AG04450 (cell line): ENCODE measurements around the gene CYFIP2. TPM values are rescaled to one million over a fixed set of nuclear protein-coding genes. Genes with fewer than 3 reads are reported as not detected.
A peak's percentile ranks its signal among the peaks of the same experiment; 100 is the strongest.

ENCODE experiments used
- CTCF ChIA-PET: fragments of 300-600, 350-600 bp; formaldehyde crosslinking; extraction: SDS; loops from one replicate; lab custom pipeline; 2022; ENCODE audit warnings: antibody characterized with exemption, inconsistent platforms; lab: Charles Lee
- POLR2A ChIA-PET: fragments of 350-600 bp; formaldehyde crosslinking; extraction: SDS; loops from one replicate; lab custom pipeline; 2021; ENCODE audit warnings: antibody characterized with exemption, inconsistent platforms; lab: Yijun Ruan, JAX
- DNase-seq: peaks from one replicate; pipeline ENCODE4 v3.0.0-alpha.2; 2011; ENCODE audit warnings: low read depth, low spot score
- H3K27ac ChIP-seq: one replicate; pipeline ENCODE4 v1.5.1; 2012; ENCODE audit warnings: low read depth, low read length, control low read depth
- H3K27me3 ChIP-seq: one replicate; pipeline ENCODE4 v1.6.0; 2012; ENCODE audit warnings: low read length; ENCODE audit not compliant: control insufficient read depth, insufficient read depth
- H3K4me3 ChIP-seq: 2 replicates; pipeline ENCODE4 v1.5.1; 2011; ENCODE audit warnings: mild to moderate bottlenecking, low read depth, low read length, control low read depth
- H3K9me3 ChIP-seq: 2 replicates; pipeline ENCODE4 v1.5.1; 2012; ENCODE audit warnings: low read length; ENCODE audit not compliant: control insufficient read depth, insufficient read depth
- CTCF ChIP-seq: IDR thresholded peaks from 2 replicates; pipeline ENCODE4 v1.5.1; 2011; ENCODE audit warnings: low read depth, low read length, control low read depth, inconsistent platforms
- polyA plus RNA-seq: library from polyadenylated mRNA; depleted of rRNA; stranded (reverse); fragments of >200 nt; gene quantifications from 2 replicates; pipeline ENCODE4 v1.2.3, GENCODE V29; 2011

Gene CYFIP2
- polyA plus RNA-seq, 1 experiment: 3.2 TPM

GRCh38 chr5:157258450-157258849 is 7.5 kb upstream of the CYFIP2 start:
- Histone ChIP-seq H3K9me3 (no peaks in the 10 kb centered on the region), H3K27me3 (peaks cover 7% of the 10 kb centered on the region), H3K27ac (no peak overlapping the region), H3K4me3 (no peak overlapping the region)
- no peak for TF ChIP-seq CTCF
- DNase-seq: no peak
- CTCF ChIA-PET: no interaction called here
- POLR2A ChIA-PET: no interaction called here

GRCh38 chr5:157259699-157260098 is 6.2 kb upstream of the CYFIP2 start:
- ChIA-PET CTCF (no interaction called here), POLR2A (no interaction called here)

GRCh38 chr5:157263496-157264090 is 2.3 kb upstream of the CYFIP2 start:
- no peak for DNase-seq
- TF ChIP-seq CTCF: no peak
- Histone ChIP-seq H3K27ac (no peak overlapping the region), H3K27me3 (peaks cover 32% of the 10 kb centered on the region), H3K4me3 (no peak overlapping the region), H3K9me3 (no peaks in the 10 kb centered on the region)
- POLR2A ChIA-PET: no interaction called here
- CTCF ChIA-PET: interaction anchor here (0.6 to 3.7 kb wide), 3 partner anchors 10 to 480 kb away, joined by 3 to 20 read pairs (median 6); no protein-coding TSS in a partner anchor

More at GRCh38 chr5:157259699-157260098, 6.2 kb upstream of the CYFIP2 start:
- no peaks in the 10 kb centered on the region for H3K9me3 ChIP-seq
- H3K27me3 ChIP-seq: peaks cover 10% of the 10 kb centered on the region
- no peak overlapping the region for H3K27ac ChIP-seq
- H3K4me3 ChIP-seq: no peak overlapping the region
- TF ChIP-seq CTCF: no peak
- DNase-seq: no peak

- H3K4me3 ChIP-seq: peak overlapping the region; percentile 63
- H3K27ac ChIP-seq: no peak overlapping the region
- H3K27me3 ChIP-seq: peaks cover 38% of the 10 kb centered on the region
- no peak for TF ChIP-seq CTCF
- CTCF ChIA-PET: interaction anchor here (1.8 kb wide), 1 partner anchor 13 kb away, joined by 5 read pairs; no protein-coding TSS in a partner anchor
- POLR2A ChIA-PET: no interaction called here
- no peaks in the 10 kb centered on the region for H3K9me3 ChIP-seq
- no peak for DNase-seq
These were observed 524 bp downstream of the CYFIP2 start for GRCh38 chr5:157266286-157267007.

GRCh38 chr5:157267025-157267424 is 1.1 kb downstream of the CYFIP2 start:
- H3K9me3 ChIP-seq: no peaks in the 10 kb centered on the region
- DNase-seq: no peak
- TF ChIP-seq CTCF: no peak
- ChIA-PET CTCF (interaction anchor here (1.8 kb wide), 1 partner anchor 13 kb away, joined by 5 read pairs; no protein-coding TSS in a partner anchor), POLR2A (no interaction called here)
- H3K27ac ChIP-seq: no peak overlapping the region
- H3K4me3 ChIP-seq: peak overlapping the region; percentile 63; the same call in 1 of the 2 replicates
- H3K27me3 ChIP-seq: peaks cover 38% of the 10 kb centered on the region
